Endothelial cell of umbilical vein (primary cell): ENCODE data around the gene CEBPZOS. TPM values are rescaled to one million over a fixed set of nuclear protein-coding genes. Genes with fewer than 3 reads are reported as not detected.
A peak's percentile ranks its signal among the peaks of the same experiment; 100 is the strongest.

Source experiments
- BruUV-seq: library from RNA; stranded (reverse); fragments of 400-500 nt; replicated peaks from 2 replicates; lab custom pipeline; 2021; lab: Mats Ljungman, UMichigan
- CTCF ChIA-PET: fragments of 300-600, 350-600 bp; sonication (Branson Sonifier 250); formaldehyde crosslinking; loops from one replicate; lab custom pipeline; 2021; ENCODE audit warnings: antibody characterized with exemption, inconsistent platforms; lab: Charles Lee
- POLR2A ChIA-PET: fragments of 300-600, 350-600 bp; sonication (Branson Sonifier 250); formaldehyde crosslinking; loops from one replicate; lab custom pipeline; 2021; ENCODE audit warnings: antibody characterized with exemption, inconsistent platforms; lab: Charles Lee
- DNase-seq: peaks from one replicate; pipeline ENCODE4 v3.0.0-alpha.2; 2011; ENCODE audit warnings: low read depth, low spot score
- FAIRE-seq: peaks from 2 replicates; lab custom pipeline; 2011; peaks lifted over from hg19 to GRCh38; lab: Jason Lieb, UNC
- H2AFZ ChIP-seq: 2 replicates; pipeline ENCODE4 v1.6.0; 2012; ENCODE audit warnings: low read depth, low read length, control low read depth, inconsistent platforms
- H3K27ac ChIP-seq: 2 replicates; pipeline ENCODE4 v1.5.1; 2011; ENCODE audit warnings: low read depth, mild to moderate bottlenecking, control low read depth, low read length, moderate library complexity; ENCODE audit not compliant: insufficient read depth
- H3K27me3 ChIP-seq, 2 experiments: 2 replicates each; pipeline versions ENCODE4 v1.6.0 to v1.6.1; 2011; ENCODE audit warnings: low read length in 2 of 2, mixed read lengths in 1 of 2; ENCODE audit not compliant: control insufficient read depth in 2 of 2, insufficient read depth in 2 of 2
- H3K36me3 ChIP-seq, 2 experiments: 2 replicates in 1 of 2; 3 replicates in 1 of 2; pipeline ENCODE4 v1.5.1; 2011; ENCODE audit warnings: low read length in 2 of 2, mild to moderate bottlenecking in 1 of 2, moderate library complexity in 1 of 2; ENCODE audit not compliant: control insufficient read depth in 2 of 2, insufficient read depth in 2 of 2; ENCODE audit errors: extremely low read depth in 1 of 2
- H3K4me1 ChIP-seq: 3 replicates; pipeline ENCODE4 v1.5.1; 2011; ENCODE audit warnings: mild to moderate bottlenecking, low read length; ENCODE audit not compliant: control insufficient read depth, insufficient read depth; ENCODE audit errors: extremely low read depth
- H3K4me2 ChIP-seq: 2 replicates; pipeline ENCODE4 v1.6.1; 2011; ENCODE audit warnings: low read length, control low read depth, mixed read lengths; ENCODE audit not compliant: insufficient read depth
- H3K4me3 ChIP-seq, 3 experiments: fragments of 200-600 bp in 1 of 3; sonication (generic), shearing (Covaris generic) in 1 of 3; replicated peaks in 1 of 3; 2 replicates each; pipeline ENCODE4 v1.5.1; 2011 to 2016; ENCODE audit warnings: control low read depth in 3 of 3, low read length in 3 of 3, mild to moderate bottlenecking in 2 of 3, inconsistent platforms in 1 of 3, low read depth in 1 of 3, moderate library complexity in 1 of 3; ENCODE audit not compliant: insufficient read depth in 1 of 3
- H3K79me2 ChIP-seq: 2 replicates; pipeline ENCODE4 v1.6.0; 2012; ENCODE audit warnings: low read length, inconsistent platforms; ENCODE audit not compliant: control insufficient read depth, insufficient read depth
- H3K9ac ChIP-seq: replicated peaks from 2 replicates; pipeline ENCODE3; 2011; ENCODE audit warnings: low read length, control low read depth; ENCODE audit not compliant: insufficient read depth; ENCODE audit errors: extremely low read depth
- H3K9me1 ChIP-seq: replicated peaks from 3 replicates; pipeline ENCODE4 v1.6.0; 2011; ENCODE audit warnings: mild to moderate bottlenecking, low read length; ENCODE audit not compliant: control insufficient read depth, insufficient read depth; ENCODE audit errors: extremely low read depth
- H3K9me3 ChIP-seq: replicated peaks from 2 replicates; pipeline ENCODE4 v1.5.1; 2012; ENCODE audit warnings: low read length, inconsistent platforms; ENCODE audit not compliant: control insufficient read depth, insufficient read depth
- H4K20me1 ChIP-seq: replicated peaks from 2 replicates; pipeline ENCODE3; 2011; ENCODE audit warnings: mild to moderate bottlenecking, low read length; ENCODE audit not compliant: control insufficient read depth, insufficient read depth; ENCODE audit errors: extremely low read depth
- EZH2 ChIP-seq: IDR thresholded peaks from 2 replicates; pipeline ENCODE4 v1.6.1; 2012; ENCODE audit warnings: borderline replicate concordance, low read depth, mild to moderate bottlenecking, moderate library complexity, low read length, inconsistent platforms; ENCODE audit not compliant: severe bottlenecking
- FOS ChIP-seq: IDR thresholded peaks from 2 replicates; pipeline ENCODE4 v1.6.1; 2011; ENCODE audit warnings: mild to moderate bottlenecking, low read length, moderate library complexity, borderline replicate concordance; ENCODE audit not compliant: insufficient read depth
- GATA2 ChIP-seq: IDR thresholded peaks from 2 replicates; pipeline ENCODE4 v1.7.0; 2011; ENCODE audit warnings: low read depth, mild to moderate bottlenecking, moderate library complexity, mixed read lengths, low read length; ENCODE audit not compliant: insufficient read length, insufficient read depth
- JUN ChIP-seq: IDR thresholded peaks from 2 replicates; pipeline ENCODE4 v1.6.1; 2011; ENCODE audit warnings: borderline replicate concordance, low read depth; ENCODE audit not compliant: insufficient read length, insufficient read depth
- MYC ChIP-seq: IDR thresholded peaks from one replicate; pipeline ENCODE4 v1.6.1; 2011; ENCODE audit warnings: mild to moderate bottlenecking, low read depth, low read length
- POLR2A ChIP-seq: IDR thresholded peaks from 2 replicates; pipeline ENCODE4 v1.6.1; 2012; ENCODE audit warnings: low read depth, mild to moderate bottlenecking, control low read depth, low read length
- POLR2AphosphoS5 ChIP-seq: IDR thresholded peaks from 2 replicates; pipeline ENCODE4 v1.6.1; 2012; ENCODE audit warnings: low read depth, mild to moderate bottlenecking, control low read depth, low read length, moderate library complexity; ENCODE audit not compliant: insufficient read depth
- dilution Hi-C: fragments of 300-500 bp; cut with MboI; formaldehyde crosslinking; loops from one replicate; pipeline ENCODE4 v1.15.0; 2019; ENCODE audit warnings: low sequenced_read_pairs; ENCODE audit not compliant: extremely low pct_ligation_motif_present
- intact Hi-C: fragments of 100-400 bp; cut with micrococcal nuclease; formaldehyde crosslinking; loops from one replicate; pipeline ENCODE4 v1.10.0; 2022
- polyA plus RNA-seq, 4 experiments: library from polyadenylated mRNA; depleted of rRNA in 3 of 4; stranded (reverse) in 3 of 4; unstranded in 1 of 4; fragments of >200 nt; gene quantifications; 2 replicates each; pipeline versions ENCODE4 v1.2.1 to v1.2.3, GENCODE V29; 2011 to 2012; ENCODE audit warnings: missing spikeins in 1 of 4
- total RNA-seq: library from RNA; stranded (reverse); gene quantifications from 2 replicates; pipeline ENCODE4 v1.2.3, GENCODE V29; 2021
- TF ChIP-seq, protein P1 (sequence below): IDR thresholded peaks from 2 replicates; pipeline ENCODE4 v1.6.1; 2011; ENCODE audit not compliant: insufficient read depth, insufficient read length

Gene CEBPZOS
- total and polyA plus RNA-seq, 2 donors (not counting 3 experiments of a cell fraction or from before 2014, with no cell fraction given): 29.1 to 36.3 TPM

DNA sequence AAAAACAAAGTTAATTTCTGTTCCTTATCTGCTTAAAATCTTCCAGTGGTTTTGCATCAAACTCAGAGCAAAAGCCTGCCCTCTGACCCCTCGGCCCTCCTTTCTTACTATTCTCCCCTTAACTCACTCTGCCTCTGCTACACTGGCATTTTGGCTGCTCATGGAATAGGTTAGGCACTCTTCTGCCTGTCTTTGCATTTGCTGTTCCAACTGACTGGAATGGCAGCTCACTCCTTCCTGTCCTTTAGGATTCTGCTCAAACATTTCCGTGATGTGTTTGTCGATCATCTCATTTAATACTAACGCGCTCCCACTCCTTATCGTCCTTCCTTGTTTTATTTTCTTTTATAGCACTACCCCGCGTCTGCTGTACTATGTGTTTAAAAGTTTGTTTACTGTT lies 34.3 kb downstream of the CEBPZOS start:
- intact Hi-C loops: loop anchor here (5.0 kb wide), 2 partner anchors 33 to 92 kb away; partner anchors contain the start of genes CEBPZOS and PRKD3
- peak overlapping the region; percentile 79 for H3K27ac ChIP-seq

DNA sequence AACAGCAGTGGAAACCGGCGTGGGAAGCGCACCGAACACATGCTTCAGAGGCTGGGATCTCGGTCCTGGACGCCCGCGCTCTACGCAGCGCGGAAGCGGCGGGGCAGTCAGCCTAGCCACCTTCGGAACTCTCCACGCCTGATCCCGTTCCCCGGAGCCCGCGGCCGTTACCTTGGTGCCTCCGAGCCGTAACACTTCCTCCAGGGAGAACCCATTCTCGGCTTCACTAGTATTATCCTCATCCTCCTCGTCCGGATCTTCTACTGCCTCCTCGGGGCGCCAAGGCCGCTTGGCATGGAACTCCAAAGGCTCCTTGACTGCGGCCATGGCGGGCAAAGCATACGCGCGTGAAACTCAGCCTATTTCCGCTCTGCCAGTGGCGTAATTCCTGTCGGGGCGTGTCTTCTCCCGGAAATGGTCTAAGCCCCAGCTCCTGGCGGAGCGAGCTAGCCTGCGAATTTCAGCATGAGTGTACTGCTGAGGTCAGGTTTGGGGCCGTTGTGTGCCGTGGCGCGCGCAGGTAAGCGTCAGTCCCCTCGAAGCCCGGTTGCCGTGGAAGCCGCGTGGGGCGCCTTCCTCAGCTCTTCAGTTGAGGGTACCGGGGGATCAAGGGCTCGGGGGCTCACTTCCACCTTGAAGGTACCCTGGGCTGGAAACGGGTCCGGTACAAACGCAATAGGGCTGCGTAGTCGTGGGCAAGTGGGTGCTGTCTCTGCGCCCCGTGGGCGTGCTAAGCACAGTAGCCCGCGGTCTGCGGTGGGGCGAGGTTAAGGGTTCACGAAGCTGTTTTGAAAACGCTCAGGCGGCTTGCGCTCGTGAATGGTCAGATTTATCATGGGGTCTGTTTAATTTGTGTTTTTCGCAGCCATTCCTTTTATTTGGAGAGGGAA lies 35.2 kb downstream of the CEBPZOS start, which contains the start of the genes CEBPZ and NDUFAF7:
TSS of gene CEBPZ (minus strand) at position 356 of the 890 bp plus-strand sequence. CDS start at position 327, 29 bp downstream.
TSS of gene NDUFAF7 (plus strand) at position 418 of the 890 bp plus-strand sequence. CDS start at position 466, 48 bp downstream.
- Histone ChIP-seq H3K9me3 (no peaks in the 10 kb centered on the region), H3K4me1 (peaks cover 22% of the 10 kb centered on the region), H2AFZ (peak within 1 kb of the TSS; percentile 55), H3K27me3 (no peaks in the 10 kb centered on the region), H3K4me3 (peak within 1 kb of the TSS; percentile 83 to 96 (median 90)), H3K27ac (peak within 1 kb of the TSS; percentile 79), H3K79me2 (peaks cover 72% of the 10 kb centered on the region), H3K9me1 (no peaks in the 10 kb centered on the region), H3K36me3 (peaks cover 6 to 7% of the 10 kb centered on the region in 2 experiments), H4K20me1 (no peaks in the 10 kb centered on the region), H3K4me2 (peak within 1 kb of the TSS; percentile 98), H3K9ac (peak within 1 kb of the TSS; percentile 81)
- peak; percentile 98 for FAIRE-seq
- peak; percentile 96 for DNase-seq
- intact Hi-C loops: loop anchor here (1.0 to 5.0 kb wide), 4 partner anchors 34 to 91 kb away; partner anchors contain the start of genes CEBPZOS and PRKD3
- BruUV-seq: TSS peak; percentile 69
- ChIA-PET CTCF (interaction anchor here (0.6 to 2.4 kb wide), 4 partner anchors 12 to 646 kb away, joined by 3 to 9 read pairs (median 4); no protein-coding TSS in a partner anchor), POLR2A (no interaction called here)
- TF ChIP-seq GATA2 (no peak), EZH2 (no peak), FOS (peak; percentile 5), POLR2A (peak; percentile 85), POLR2AphosphoS5 (peak; percentile 93), MYC (no peak)
- TF ChIP-seq, protein P1, sequence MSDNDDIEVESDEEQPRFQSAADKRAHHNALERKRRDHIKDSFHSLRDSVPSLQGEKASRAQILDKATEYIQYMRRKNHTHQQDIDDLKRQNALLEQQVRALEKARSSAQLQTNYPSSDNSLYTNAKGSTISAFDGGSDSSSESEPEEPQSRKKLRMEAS: peak; percentile 21
- dilution Hi-C loops: no loop called here

More for the DNA sequence above, 34.3 kb downstream of the CEBPZOS start:
- Histone ChIP-seq H2AFZ (peak overlapping the region; percentile 55), H3K27me3 (no peaks in the 10 kb centered on the region), H3K4me2 (peak overlapping the region; percentile 98), H3K9me1 (no peaks in the 10 kb centered on the region), H3K36me3 (peaks cover 6 to 7% of the 10 kb centered on the region in 2 experiments), H3K9ac (peak overlapping the region; percentile 81), H3K79me2 (peaks cover 77% of the 10 kb centered on the region), H3K4me1 (peaks cover 22% of the 10 kb centered on the region), H4K20me1 (no peaks in the 10 kb centered on the region), H3K4me3 (peak overlapping the region; percentile 83 to 96 (median 90)), H3K9me3 (no peaks in the 10 kb centered on the region)
- ChIA-PET CTCF (interaction anchor here (2.4 kb wide), 1 partner anchor 647 kb away, joined by 9 read pairs; no protein-coding TSS in a partner anchor), POLR2A (no interaction called here)
- TF ChIP-seq POLR2A (no peak), POLR2AphosphoS5 (no peak), JUN (no peak), MYC (no peak)
- dilution Hi-C loops: no loop called here
- DNase-seq: no peak
- FAIRE-seq: peak; percentile 79
- no TSS peak for BruUV-seq
